Measurements from ENCODE around the gene TPD52L1.

TPD52L1 gene

GRCh38 chr6:125211352-125211751 is 57.8 kb downstream of the TPD52L1 start:
- no peak for DNase-seq

GRCh38 chr6:125212377-125212776 is 58.8 kb downstream of the TPD52L1 start:
- no peak for DNase-seq

GRCh38 chr6:125213939-125214338 is 60.4 kb downstream of the TPD52L1 start:
- no peak for DNase-seq

- DNase-seq = no peak
Measured at GRCh38 chr6:125215252-125215819, 61.8 kb downstream of the TPD52L1 start.

- DNase-seq = no peak
Measured at GRCh38 chr6:125216015-125216414, 62.4 kb downstream of the TPD52L1 start.

- DNase-seq = no peak
Measured at GRCh38 chr6:125217369-125217768, 63.8 kb downstream of the TPD52L1 start.

- no peak for DNase-seq
Measured at GRCh38 chr6:125217992-125218391, 64.4 kb downstream of the TPD52L1 start.

GRCh38 chr6:125219361-125219895 is 65.9 kb downstream of the TPD52L1 start:
- DNase-seq = no peak

GRCh38 chr6:125220712-125221111 is 67.1 kb downstream of the TPD52L1 start:
- no peak for DNase-seq

GRCh38 chr6:125222531-125223455 is 69.2 kb downstream of the TPD52L1 start:
- DNase-seq = no peak

GRCh38 chr6:125224231-125224861 is 70.8 kb downstream of the TPD52L1 start:
- DNase-seq = no peak

- no peak for DNase-seq
Measured at GRCh38 chr6:125227244-125227643, 73.7 kb downstream of the TPD52L1 start.

- no peak for DNase-seq
Measured at GRCh38 chr6:125228981-125229479, 75.5 kb downstream of the TPD52L1 start.

GRCh38 chr6:125230674-125231073 is 77.1 kb downstream of the TPD52L1 start:
- DNase-seq = no peak

GRCh38 chr6:125231133-125231532 is 77.6 kb downstream of the TPD52L1 start:
- no peak for DNase-seq

GRCh38 chr6:125231574-125232343 is 78.2 kb downstream of the TPD52L1 start:
- no peak for DNase-seq

- DNase-seq = no peak
Measured at GRCh38 chr6:125232466-125232865, 78.9 kb downstream of the TPD52L1 start.

- no peak for DNase-seq
Measured at GRCh38 chr6:125233202-125233601, 79.6 kb downstream of the TPD52L1 start.

GRCh38 chr6:125236536-125237327 is 83.2 kb downstream of the TPD52L1 start:
- DNase-seq = no peak

GRCh38 chr6:125237764-125238163 is 84.2 kb downstream of the TPD52L1 start:
- no peak for DNase-seq

GRCh38 chr6:125245109-125245508 is 91.5 kb downstream of the TPD52L1 start:
- DNase-seq = no peak

Data from NCI-H2081 treated with DMSO at 0.1 percent for 48 hours (cell line).